CD4-positive, alpha-beta T cell treated with Interleukin-2 at 100 ng/mL for 4 hours (primary cell): ENCODE data around the gene DPP4.

Source experiments
- DNase-seq: peaks from one replicate; pipeline ENCODE4 v3.0.0-alpha.2; 2020; ENCODE audit warnings: low spot score

Gene DPP4

GRCh38 chr2:162073888-162074631 is at the start of gene DPP4:
DPP4 (minus strand) TSS chr2:162074215; CDS start chr2:162073981, 234 bp downstream.
- peak; percentile 56 for DNase-seq

- DNase-seq: no peak
Observed at GRCh38 chr2:162118166-162119031, 44.4 kb upstream of the DPP4 start.

- no peak for DNase-seq
Observed at GRCh38 chr2:162116352-162116751, 42.3 kb upstream of the DPP4 start.

GRCh38 chr2:162115076-162115475 is 41.1 kb upstream of the DPP4 start:
- DNase-seq: no peak

GRCh38 chr2:162114271-162114670 is 40.3 kb upstream of the DPP4 start:
- DNase-seq: no peak

- no peak for DNase-seq
Observed at GRCh38 chr2:162113776-162114168, 39.8 kb upstream of the DPP4 start.

GRCh38 chr2:162113088-162113775 is 39.2 kb upstream of the DPP4 start:
- no peak for DNase-seq

- no peak for DNase-seq
Observed at GRCh38 chr2:162111958-162112850, 38.2 kb upstream of the DPP4 start.

GRCh38 chr2:162107361-162107901 is 33.4 kb upstream of the DPP4 start:
- DNase-seq: no peak

GRCh38 chr2:162106746-162107145 is 32.7 kb upstream of the DPP4 start:
- DNase-seq: no peak

GRCh38 chr2:162106146-162106551 is 32.1 kb upstream of the DPP4 start:
- DNase-seq: no peak

- DNase-seq: no peak
Observed at GRCh38 chr2:162103443-162104009, 29.5 kb upstream of the DPP4 start.

- DNase-seq: no peak
Observed at GRCh38 chr2:162100579-162100978, 26.6 kb upstream of the DPP4 start.

GRCh38 chr2:162099836-162100235 is 25.8 kb upstream of the DPP4 start:
- no peak for DNase-seq

GRCh38 chr2:162092658-162093556 is 18.9 kb upstream of the DPP4 start:
- DNase-seq: no peak

GRCh38 chr2:162092008-162092390 is 18.0 kb upstream of the DPP4 start:
- no peak for DNase-seq

- DNase-seq: peak; percentile 23
Observed at GRCh38 chr2:162091325-162092007, 17.5 kb upstream of the DPP4 start.

GRCh38 chr2:162090109-162090508 is 16.1 kb upstream of the DPP4 start:
- no peak for DNase-seq

GRCh38 chr2:162086904-162087303 is 12.9 kb upstream of the DPP4 start:
- DNase-seq: no peak
